ENCODE measurements around the gene SLC1A2. TPM values are rescaled to one million over a fixed set of nuclear protein-coding genes. Genes with fewer than 3 reads are reported as not detected.

The SLC1A2 gene
- total RNA-seq, 3 donors from 2014 or later, result 0.03 to 0.13 (median 0.05) TPM

GRCh38 chr11:35376613-35377012 lies 42.7 kb downstream of the SLC1A2 start:
- Mint-ChIP-seq H3K36me3 (ENCODE audit: insufficient read depth) (no peaks in the 10 kb centered on the region), H3K4me3 (no peak overlapping the region), H3K9me3 (no peaks in the 10 kb centered on the region), H3K27me3 (ENCODE audit: low read depth) (no peaks in the 10 kb centered on the region), H3K4me1 (ENCODE audit: low read depth) (peaks cover 6% of the 10 kb centered on the region)
- DNase-seq (no peak), ATAC-seq (no peak)

DNA sequence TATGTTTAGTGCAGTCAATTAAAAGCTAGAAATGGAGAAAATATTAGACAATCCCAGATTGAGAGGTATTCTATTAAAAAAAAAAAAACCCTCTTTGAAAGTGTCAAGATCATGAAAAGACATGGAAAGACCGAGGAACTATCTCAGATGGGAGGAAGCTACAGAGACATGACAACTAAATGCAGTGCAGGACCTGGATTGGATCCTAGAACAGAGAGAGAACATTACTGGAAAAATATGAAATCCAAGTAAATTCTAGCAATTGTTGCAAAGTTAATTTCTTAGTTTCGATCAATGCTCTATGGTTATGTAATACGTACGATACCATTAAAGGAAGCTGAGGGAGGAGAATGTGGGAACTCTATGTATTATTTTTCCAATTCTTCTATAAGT lies 43.2 kb downstream of the SLC1A2 start:
- no peak for DNase-seq
- ATAC-seq, result no peak
- Mint-ChIP-seq H3K9me3 (no peaks in the 10 kb centered on the region), H3K27me3 (ENCODE audit: low read depth) (peaks cover 1% of the 10 kb centered on the region), H3K4me1 (ENCODE audit: low read depth) (peaks cover 6% of the 10 kb centered on the region), H3K4me3 (no peak overlapping the region), H3K36me3 (ENCODE audit: insufficient read depth) (no peaks in the 10 kb centered on the region)

DNA sequence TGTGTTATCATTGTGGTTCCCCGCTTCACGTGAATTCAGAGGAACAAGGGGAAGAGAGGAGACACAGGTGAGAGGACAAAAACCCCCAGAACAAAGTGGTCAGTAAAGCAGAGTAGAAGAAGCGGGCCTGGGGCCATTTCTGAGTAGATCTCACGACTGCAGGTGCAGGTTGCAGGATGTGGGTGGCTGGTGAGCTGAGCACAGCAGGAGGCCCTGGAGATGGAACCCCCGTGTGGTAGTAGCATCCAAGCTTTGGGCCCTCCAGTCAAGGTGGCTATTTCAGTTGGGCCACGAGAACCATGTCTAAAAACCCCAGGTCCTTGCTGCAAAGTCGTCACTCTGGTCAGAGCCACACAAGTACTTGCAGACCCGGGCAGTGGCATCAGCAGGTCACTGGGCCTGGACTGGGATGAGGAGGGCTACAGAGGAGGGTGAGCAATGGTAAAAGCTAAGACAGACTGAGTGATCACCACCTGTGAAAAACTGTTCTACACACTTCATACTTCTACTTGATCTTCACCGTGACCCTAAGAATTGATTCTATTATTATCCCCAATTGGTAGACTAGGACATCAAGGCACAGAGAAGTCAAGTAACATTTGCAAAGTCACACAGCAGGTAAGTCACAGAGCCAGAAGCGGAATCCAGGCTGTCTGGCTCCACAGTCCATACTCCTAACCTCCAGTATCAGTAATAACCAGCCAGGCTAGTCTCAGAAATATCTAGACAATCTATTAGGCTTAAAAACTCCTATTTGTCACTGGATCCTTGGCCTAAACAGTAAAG lies 43.8 kb downstream of the SLC1A2 start:
- Mint-ChIP-seq H3K4me3 (no peak overlapping the region), H3K9me3 (no peaks in the 10 kb centered on the region), H3K27me3 (ENCODE audit: low read depth) (peaks cover 2% of the 10 kb centered on the region), H3K36me3 (ENCODE audit: insufficient read depth) (no peaks in the 10 kb centered on the region), H3K4me1 (ENCODE audit: low read depth) (peaks cover 6% of the 10 kb centered on the region)
- DNase-seq, result no peak
- ATAC-seq, result no peak

GRCh38 chr11:35373284-35373933 lies 45.9 kb downstream of the SLC1A2 start:
- Mint-ChIP-seq H3K4me3 (no peak overlapping the region), H3K27me3 (ENCODE audit: low read depth) (peaks cover 2% of the 10 kb centered on the region), H3K9me3 (no peaks in the 10 kb centered on the region), H3K4me1 (ENCODE audit: low read depth) (peaks cover 6% of the 10 kb centered on the region), H3K36me3 (ENCODE audit: insufficient read depth) (no peaks in the 10 kb centered on the region)
- ATAC-seq (no peak), DNase-seq (no peak)

DNA sequence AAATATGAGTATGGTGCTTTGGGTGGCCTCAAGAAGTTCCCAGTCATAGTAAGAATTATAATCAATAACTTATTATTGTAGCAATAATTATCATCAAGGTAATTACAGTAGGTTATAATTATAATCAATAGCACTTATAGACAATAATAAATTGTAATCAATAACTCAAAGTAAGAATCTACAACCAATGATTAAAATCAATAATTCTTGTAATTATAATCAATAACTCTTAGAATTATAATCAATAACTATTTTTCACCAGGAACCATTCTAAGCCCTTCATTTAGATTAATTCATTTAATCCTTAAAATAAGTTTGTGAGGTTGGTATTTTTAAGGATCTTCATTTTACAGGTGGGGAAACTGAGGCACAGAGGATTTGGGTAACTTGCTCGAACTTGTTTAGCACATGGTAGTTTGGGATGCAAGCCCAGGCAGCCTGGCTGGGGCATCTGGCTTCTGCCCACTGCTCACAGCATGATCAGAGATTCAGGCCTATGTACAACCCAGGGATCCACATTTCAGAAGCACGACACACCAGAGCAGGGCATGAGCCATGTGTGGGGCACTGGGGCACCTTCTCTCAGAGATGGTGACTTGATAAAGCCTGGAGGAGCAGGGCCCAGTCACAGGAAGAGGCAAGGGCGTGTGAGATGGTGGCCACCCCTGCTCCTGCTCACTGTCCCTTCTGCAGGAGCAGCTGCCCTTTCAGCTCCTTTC lies 46.6 kb downstream of the SLC1A2 start:
- H3K27me3 Mint-ChIP-seq (ENCODE audit: low read depth), result peaks cover 2% of the 10 kb centered on the region
- H3K36me3 Mint-ChIP-seq (ENCODE audit: insufficient read depth), result no peaks in the 10 kb centered on the region
- no peak overlapping the region for H3K4me3 Mint-ChIP-seq
- ATAC-seq, result no peak
- no peaks in the 10 kb centered on the region for H3K9me3 Mint-ChIP-seq
- peaks cover 6% of the 10 kb centered on the region for H3K4me1 Mint-ChIP-seq (ENCODE audit: low read depth)
- no peak for DNase-seq

DNA sequence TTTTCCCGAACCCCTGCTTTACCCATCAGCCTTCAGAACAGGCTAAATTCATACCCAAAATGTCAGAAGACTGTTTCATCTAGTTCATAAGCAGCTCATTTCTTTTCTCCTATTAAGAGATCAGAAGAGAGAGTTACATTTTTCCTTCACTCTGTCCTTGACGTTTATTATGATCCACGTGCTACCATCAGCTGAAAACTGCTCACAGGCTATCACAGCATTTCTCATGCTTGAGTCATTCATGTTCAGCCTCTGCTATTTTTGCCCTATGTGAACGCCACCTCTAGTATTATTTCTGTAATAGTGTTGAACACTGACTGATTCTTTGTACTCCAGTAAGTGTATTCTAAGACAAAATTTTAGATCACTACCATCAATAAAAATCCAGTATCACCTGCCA lies 51.9 kb downstream of the SLC1A2 start:
- Mint-ChIP-seq H3K9me3 (no peaks in the 10 kb centered on the region), H3K4me1 (ENCODE audit: low read depth) (peaks cover 5% of the 10 kb centered on the region), H3K27me3 (ENCODE audit: low read depth) (peaks cover 6% of the 10 kb centered on the region), H3K4me3 (no peak overlapping the region), H3K36me3 (ENCODE audit: insufficient read depth) (no peaks in the 10 kb centered on the region)
- DNase-seq, result no peak
- ATAC-seq, result no peak

DNA sequence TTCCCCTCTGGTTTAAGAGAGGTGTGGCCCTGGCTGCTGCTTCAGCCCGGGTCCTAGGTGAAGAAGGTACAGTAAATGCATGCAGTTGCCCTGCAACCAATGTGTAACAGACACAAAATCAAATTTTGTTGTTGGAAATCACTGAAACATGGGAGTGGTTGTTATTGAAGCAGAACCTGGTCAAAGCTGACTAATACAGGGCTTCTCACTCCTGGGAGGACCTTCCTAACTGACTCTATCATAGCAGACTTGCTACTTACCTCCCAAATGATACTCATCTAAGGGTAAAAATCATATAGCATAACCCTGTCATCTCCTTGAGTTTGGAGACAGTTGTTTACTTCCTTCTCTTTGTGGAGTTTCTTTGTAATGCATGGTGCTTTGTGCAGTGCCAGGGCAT lies 52.6 kb downstream of the SLC1A2 start:
- DNase-seq, result no peak
- H3K4me1 Mint-ChIP-seq (ENCODE audit: low read depth), result peaks cover 5% of the 10 kb centered on the region
- H3K36me3 Mint-ChIP-seq (ENCODE audit: insufficient read depth), result no peaks in the 10 kb centered on the region
- H3K27me3 Mint-ChIP-seq (ENCODE audit: low read depth), result peaks cover 6% of the 10 kb centered on the region
- no peaks in the 10 kb centered on the region for H3K9me3 Mint-ChIP-seq
- no peak for ATAC-seq
- H3K4me3 Mint-ChIP-seq, result no peak overlapping the region

- H3K36me3 Mint-ChIP-seq (ENCODE audit: insufficient read depth), result no peaks in the 10 kb centered on the region
- peaks cover 5% of the 10 kb centered on the region for H3K4me1 Mint-ChIP-seq (ENCODE audit: low read depth)
- H3K9me3 Mint-ChIP-seq, result no peaks in the 10 kb centered on the region
- no peak overlapping the region for H3K4me3 Mint-ChIP-seq
- H3K27me3 Mint-ChIP-seq (ENCODE audit: low read depth), result peaks cover 4% of the 10 kb centered on the region
- DNase-seq (no peak), ATAC-seq (no peak)
Observed at GRCh38 chr11:35365961-35366360, 53.4 kb downstream of the SLC1A2 start.

DNA sequence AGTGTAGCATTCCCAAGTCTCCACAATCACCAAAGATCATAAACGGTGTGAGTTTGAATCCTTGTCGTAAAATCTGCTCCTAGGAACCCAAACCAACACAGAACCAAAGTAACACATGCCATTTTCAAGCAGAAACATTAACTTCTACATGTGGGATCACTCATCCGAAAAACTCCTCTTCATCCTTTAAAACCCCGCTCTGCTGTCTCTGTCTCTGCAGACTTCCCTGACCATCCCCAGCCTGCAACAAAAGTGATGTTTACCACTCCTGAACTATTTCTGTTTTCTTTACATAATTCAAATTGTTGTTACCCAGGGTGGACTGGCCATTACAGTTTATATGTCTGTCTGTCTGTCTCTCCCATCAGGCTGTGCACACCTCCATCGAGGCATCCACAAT lies 54.0 kb downstream of the SLC1A2 start:
- Mint-ChIP-seq H3K27me3 (ENCODE audit: low read depth) (peaks cover 4% of the 10 kb centered on the region), H3K36me3 (ENCODE audit: insufficient read depth) (no peaks in the 10 kb centered on the region), H3K9me3 (no peaks in the 10 kb centered on the region), H3K4me1 (ENCODE audit: low read depth) (peaks cover 5% of the 10 kb centered on the region), H3K4me3 (no peak overlapping the region)
- ATAC-seq, result no peak
- no peak for DNase-seq

- Mint-ChIP-seq H3K27me3 (ENCODE audit: low read depth) (peaks cover 4% of the 10 kb centered on the region), H3K36me3 (ENCODE audit: insufficient read depth) (no peaks in the 10 kb centered on the region), H3K4me3 (no peak overlapping the region), H3K4me1 (ENCODE audit: low read depth) (peaks cover 5% of the 10 kb centered on the region), H3K9me3 (no peaks in the 10 kb centered on the region)
- DNase-seq (no peak), ATAC-seq (no peak)
Observed at GRCh38 chr11:35363854-35364780, 55.2 kb downstream of the SLC1A2 start.

DNA sequence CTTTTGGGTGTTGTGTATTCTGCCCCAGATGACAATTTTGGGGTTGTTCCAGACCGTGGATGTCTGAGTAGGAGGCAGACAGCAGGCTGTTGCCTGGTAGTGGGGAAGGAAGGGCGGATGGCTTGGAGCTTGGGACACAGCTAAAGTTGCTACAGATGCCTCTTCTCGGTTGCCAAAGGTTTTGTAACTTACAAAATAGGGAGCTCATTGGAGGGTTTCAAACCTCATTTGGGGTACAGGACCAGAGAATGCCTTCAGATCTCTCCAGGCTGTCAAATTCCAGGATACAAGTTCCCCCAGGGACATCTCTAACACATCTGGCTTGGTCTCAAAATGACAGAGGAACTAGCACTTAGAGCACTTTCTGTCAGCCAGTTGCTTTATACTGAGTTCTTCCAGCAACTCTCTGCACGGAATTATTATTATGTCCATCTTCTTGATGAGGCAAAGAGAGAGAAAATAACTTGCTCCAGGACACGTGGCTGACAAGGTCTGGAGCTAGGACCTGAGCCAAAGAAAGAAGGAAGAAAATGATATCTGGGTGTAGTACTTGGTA lies 56.0 kb downstream of the SLC1A2 start:
- H3K36me3 Mint-ChIP-seq (ENCODE audit: insufficient read depth), result no peaks in the 10 kb centered on the region
- no peaks in the 10 kb centered on the region for H3K9me3 Mint-ChIP-seq
- H3K4me1 Mint-ChIP-seq (ENCODE audit: low read depth), result peaks cover 5% of the 10 kb centered on the region
- no peak overlapping the region for H3K4me3 Mint-ChIP-seq
- ATAC-seq (no peak), DNase-seq (no peak)
- H3K27me3 Mint-ChIP-seq (ENCODE audit: low read depth), result peaks cover 4% of the 10 kb centered on the region

DNA sequence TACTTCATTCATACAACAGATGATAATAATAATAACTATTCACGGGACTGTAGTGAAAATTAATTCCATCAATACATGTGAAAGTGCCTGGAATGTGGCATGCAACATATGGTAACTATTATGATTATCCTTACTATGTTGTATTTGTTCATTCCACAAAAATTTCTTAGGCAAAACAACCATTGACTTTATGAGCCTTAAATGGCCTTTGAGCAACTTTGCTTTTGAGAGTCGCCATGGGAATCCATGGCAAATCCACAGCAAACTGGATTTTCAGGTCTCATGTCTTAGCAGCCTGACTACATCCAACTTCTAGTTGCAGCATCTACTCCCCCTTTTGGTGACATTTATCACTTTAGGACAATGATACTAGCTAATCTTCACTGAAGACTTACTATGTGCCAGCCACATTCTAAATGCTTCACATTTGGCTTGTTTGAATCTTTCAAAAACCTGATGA lies 56.8 kb downstream of the SLC1A2 start:
- peaks cover 4% of the 10 kb centered on the region for H3K27me3 Mint-ChIP-seq (ENCODE audit: low read depth)
- peaks cover 5% of the 10 kb centered on the region for H3K4me1 Mint-ChIP-seq (ENCODE audit: low read depth)
- ATAC-seq (no peak), DNase-seq (no peak)
- no peaks in the 10 kb centered on the region for H3K36me3 Mint-ChIP-seq (ENCODE audit: insufficient read depth)
- H3K4me3 Mint-ChIP-seq, result no peak overlapping the region
- H3K9me3 Mint-ChIP-seq, result no peaks in the 10 kb centered on the region

DNA sequence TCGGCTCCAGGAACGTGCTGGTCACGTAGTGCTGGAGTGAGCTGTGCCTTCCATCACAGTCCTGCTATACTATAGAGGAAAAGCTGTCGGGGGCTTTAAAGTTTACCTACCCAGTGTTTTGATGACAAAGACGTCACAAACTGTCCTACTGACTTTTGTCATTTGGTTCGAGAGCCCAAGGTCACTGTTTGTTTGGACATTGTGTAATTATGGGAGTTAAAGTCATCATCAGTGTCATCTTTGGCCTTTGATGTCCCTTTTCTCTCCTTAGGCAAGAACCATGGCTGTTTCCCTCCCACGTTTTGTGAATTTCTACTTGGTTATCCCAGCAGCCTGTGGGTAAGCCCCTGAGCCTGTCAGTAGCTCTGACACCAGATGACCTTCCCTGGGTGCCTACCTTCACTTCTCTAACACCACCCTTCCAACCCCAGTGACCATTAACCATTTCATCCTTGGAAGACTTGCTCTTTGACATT lies 59.3 kb downstream of the SLC1A2 start:
- no peaks in the 10 kb centered on the region for H3K27me3 Mint-ChIP-seq (ENCODE audit: low read depth)
- no peak for ATAC-seq
- H3K4me1 Mint-ChIP-seq (ENCODE audit: low read depth), result peaks cover 8% of the 10 kb centered on the region
- no peaks in the 10 kb centered on the region for H3K36me3 Mint-ChIP-seq (ENCODE audit: insufficient read depth)
- no peaks in the 10 kb centered on the region for H3K9me3 Mint-ChIP-seq
- no peak for DNase-seq
- H3K4me3 Mint-ChIP-seq, result no peak overlapping the region

All from activated T-cell treated with anti-CD3 and anti-CD28 coated beads, Interleukin-2, amount 50 U/mL, for 4 hours (primary cell).